ENCODE measurements around the gene EXOC1.

The EXOC1 gene

GRCh38 chr4:55849724-55850123, 3.7 kb upstream of the EXOC1 start:
- in situ Hi-C loops (cut with HindIII; ENCODE audit: low sequenced_read_pairs), result no loop called here
- no peak for TF ChIP-seq CTCF (IDR thresholded peaks at IDR 0.05; ENCODE audit: low read depth, low read length)
- DNase-seq (ENCODE audit: low read depth, low spot score), result no peak

DNA sequence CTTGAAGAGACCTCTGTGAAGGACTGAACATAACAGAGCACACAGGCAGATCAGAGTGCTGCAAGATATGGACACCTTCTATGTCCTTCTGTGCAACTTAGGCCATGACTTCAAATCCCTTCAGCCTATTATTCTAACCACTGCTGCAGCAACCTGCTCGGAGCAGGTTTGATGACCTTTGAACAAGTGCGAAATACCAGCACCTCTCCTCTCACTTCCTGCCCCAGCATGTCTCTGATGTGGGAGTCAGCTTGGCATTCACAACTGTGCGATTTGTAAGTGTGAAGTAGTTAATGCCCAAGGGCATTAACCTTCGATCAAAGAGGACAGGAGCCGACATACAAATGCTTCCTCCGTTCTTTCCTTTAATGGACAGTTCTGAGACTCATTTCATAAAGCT, 1.6 kb upstream of the EXOC1 start:
- in situ Hi-C loops (cut with HindIII; ENCODE audit: low sequenced_read_pairs), result no loop called here
- no peak for TF ChIP-seq CTCF (IDR thresholded peaks at IDR 0.05; ENCODE audit: low read depth, low read length)
- H3K4me3 ChIP-seq (ENCODE audit: low read depth, low read length), result no peak overlapping the region
- no peak for DNase-seq (ENCODE audit: low read depth, low spot score)

More at GRCh38 chr4:55849724-55850123, 3.7 kb upstream of the EXOC1 start:
- no peak overlapping the region for H3K4me3 ChIP-seq (ENCODE audit: low read depth, low read length)

GRCh38 chr4:55854129-55854528, 681 bp downstream of the EXOC1 start:
- DNase-seq (ENCODE audit: low read depth, low spot score), result no peak
- H3K4me3 ChIP-seq (ENCODE audit: low read depth, low read length), result peak overlapping the region; percentile 96
- no peak for TF ChIP-seq CTCF (IDR thresholded peaks at IDR 0.05; ENCODE audit: low read depth, low read length)
- in situ Hi-C loops (cut with HindIII; ENCODE audit: low sequenced_read_pairs), result no loop called here

GRCh38 chr4:55857586-55857985, 4.1 kb downstream of the EXOC1 start:
- in situ Hi-C loops (cut with HindIII; ENCODE audit: low sequenced_read_pairs), result no loop called here
- no peak overlapping the region for H3K4me3 ChIP-seq (ENCODE audit: low read depth, low read length)
- no peak for DNase-seq (ENCODE audit: low read depth, low spot score)
- TF ChIP-seq CTCF (IDR thresholded peaks at IDR 0.05; ENCODE audit: low read depth, low read length), result no peak

- H3K4me3 ChIP-seq (ENCODE audit: low read depth, low read length), result no peak overlapping the region
- no peak for TF ChIP-seq CTCF (IDR thresholded peaks at IDR 0.05; ENCODE audit: low read depth, low read length)
- in situ Hi-C loops (cut with HindIII; ENCODE audit: low sequenced_read_pairs), result no loop called here
- DNase-seq (ENCODE audit: low read depth, low spot score), result no peak
Observed at GRCh38 chr4:55859711-55860110, 6.3 kb downstream of the EXOC1 start.

- in situ Hi-C loops (cut with HindIII; ENCODE audit: low sequenced_read_pairs), result no loop called here
- no peak overlapping the region for H3K4me3 ChIP-seq (ENCODE audit: low read depth, low read length)
- TF ChIP-seq CTCF (IDR thresholded peaks at IDR 0.05; ENCODE audit: low read depth, low read length), result no peak
- DNase-seq (ENCODE audit: low read depth, low spot score), result no peak
Observed at GRCh38 chr4:55864577-55865223, 11.3 kb downstream of the EXOC1 start.

Data from astrocyte of the spinal cord (primary cell).